NCI-H460 (cell line): ENCODE data around the gene JAK3. TPM values are rescaled to one million over a fixed set of nuclear protein-coding genes. Genes with fewer than 3 reads are reported as not detected.
"Not testable (repeated sequence)": the region's sequence is repeated elsewhere in the genome, so short reads cannot be mapped to it uniquely, and the experiment has no call there.

Experiments used
- DNase-seq: peaks from one replicate; pipeline ENCODE4 v3.0.0-alpha.2; 2016; ENCODE audit warnings: low read depth; ENCODE audit errors: extremely low read depth
- small RNA-seq, 2 experiments: library from RNA; depleted of rRNA; stranded (forward); fragments of <200 nt; gene quantifications; one replicate each; pipeline ENCODE3, GENCODE V24; 2014
- total RNA-seq: library from RNA; depleted of rRNA; stranded (reverse); fragments of >200 nt; shearing (Covaris generic); gene quantifications from 2 replicates; pipeline ENCODE4 v1.2.3, GENCODE V29; 2014; rRNA removed

The JAK3 gene
- total RNA-seq, 1 experiment from 2014 or later = 1.4 TPM

DNA sequence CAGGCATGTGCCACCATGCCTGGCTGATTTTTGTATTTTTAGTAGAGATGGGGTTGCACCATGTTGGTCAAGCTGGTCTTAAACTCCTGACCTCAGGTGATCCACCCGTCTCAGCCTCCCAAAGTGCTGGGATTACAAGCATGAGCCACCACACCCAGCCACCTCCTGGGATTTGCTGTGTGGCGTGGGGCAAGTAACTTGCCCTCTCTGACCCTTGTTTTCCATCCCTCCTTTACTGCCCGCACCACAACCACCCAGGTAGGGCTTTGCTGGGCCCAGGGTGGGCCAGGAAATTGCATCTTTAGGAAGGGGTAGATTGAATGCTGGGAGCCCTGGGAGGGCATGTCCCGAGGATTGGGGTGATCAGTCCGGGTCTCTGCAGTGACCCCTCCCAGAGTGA is 64.1 kb downstream of the JAK3 start:
- DNase-seq = not testable (repeated sequence)

DNA sequence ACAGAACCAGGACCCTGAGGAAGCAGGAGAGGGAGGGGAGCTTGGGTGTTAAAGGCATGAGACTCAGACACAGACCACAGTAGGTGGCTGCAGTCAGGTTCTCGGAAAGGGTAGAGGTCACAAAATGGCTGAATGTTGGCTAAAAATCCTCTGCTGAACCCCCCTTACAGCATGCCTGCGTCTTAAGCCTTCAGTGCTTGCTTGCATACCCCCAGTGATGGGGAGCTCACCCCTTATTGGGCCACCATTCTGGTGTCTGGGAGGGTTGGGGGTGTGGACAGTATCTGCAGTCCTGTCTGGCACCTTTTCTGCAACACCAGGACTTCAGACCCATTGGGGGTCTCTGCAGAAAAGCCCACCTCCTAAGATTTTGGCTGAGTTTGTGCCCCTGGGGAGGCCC is 67.0 kb downstream of the JAK3 start:
- DNase-seq = no peak

DNA sequence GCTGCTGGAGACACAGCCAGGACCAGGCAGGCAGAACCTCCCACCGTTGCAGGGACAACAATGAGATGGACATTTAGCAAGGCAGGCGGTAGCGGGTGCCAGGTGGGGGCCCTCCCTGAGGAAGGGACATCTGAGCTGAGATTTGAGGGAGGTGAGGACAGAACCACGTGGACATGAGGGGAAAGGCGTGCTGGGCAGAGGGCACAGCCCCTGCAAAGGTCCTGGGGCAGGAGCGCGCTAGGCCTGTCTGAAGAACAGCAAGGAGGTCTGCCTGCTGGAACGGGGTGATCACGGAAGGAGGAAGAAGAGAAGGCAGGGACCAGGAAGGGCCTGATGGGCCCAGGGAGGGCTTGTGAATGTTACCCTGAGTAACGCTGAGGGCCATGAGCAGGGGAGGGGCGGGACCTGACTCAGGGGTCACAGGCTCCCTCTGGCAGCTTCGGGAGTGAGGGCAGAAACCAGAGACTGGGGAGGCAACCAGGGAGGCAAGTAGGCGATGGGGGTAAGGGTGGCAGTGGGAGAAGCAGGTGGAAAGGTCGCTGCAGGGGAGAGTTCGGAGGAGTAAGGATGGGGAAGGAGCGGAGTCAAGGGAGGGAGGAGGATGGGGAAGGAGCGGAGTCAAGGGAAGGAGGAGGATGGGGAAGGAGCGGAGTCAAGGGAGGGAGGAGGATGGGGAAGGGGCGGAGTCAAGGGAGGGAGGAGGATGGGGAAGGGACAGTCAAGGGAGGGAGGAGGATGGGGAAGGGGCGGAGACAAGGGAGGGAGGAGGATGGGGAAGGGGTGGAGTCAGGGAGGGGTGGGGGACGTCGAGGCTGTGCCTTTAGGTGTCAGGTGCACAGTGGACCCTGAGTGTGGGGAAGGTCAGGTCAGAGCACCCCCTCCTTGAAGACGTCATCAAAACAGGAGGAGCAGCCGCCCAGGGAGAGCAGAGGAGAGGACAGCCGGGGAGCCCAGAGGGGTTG is 68.5 kb downstream of the JAK3 start:
- DNase-seq = peak; percentile 72

DNA sequence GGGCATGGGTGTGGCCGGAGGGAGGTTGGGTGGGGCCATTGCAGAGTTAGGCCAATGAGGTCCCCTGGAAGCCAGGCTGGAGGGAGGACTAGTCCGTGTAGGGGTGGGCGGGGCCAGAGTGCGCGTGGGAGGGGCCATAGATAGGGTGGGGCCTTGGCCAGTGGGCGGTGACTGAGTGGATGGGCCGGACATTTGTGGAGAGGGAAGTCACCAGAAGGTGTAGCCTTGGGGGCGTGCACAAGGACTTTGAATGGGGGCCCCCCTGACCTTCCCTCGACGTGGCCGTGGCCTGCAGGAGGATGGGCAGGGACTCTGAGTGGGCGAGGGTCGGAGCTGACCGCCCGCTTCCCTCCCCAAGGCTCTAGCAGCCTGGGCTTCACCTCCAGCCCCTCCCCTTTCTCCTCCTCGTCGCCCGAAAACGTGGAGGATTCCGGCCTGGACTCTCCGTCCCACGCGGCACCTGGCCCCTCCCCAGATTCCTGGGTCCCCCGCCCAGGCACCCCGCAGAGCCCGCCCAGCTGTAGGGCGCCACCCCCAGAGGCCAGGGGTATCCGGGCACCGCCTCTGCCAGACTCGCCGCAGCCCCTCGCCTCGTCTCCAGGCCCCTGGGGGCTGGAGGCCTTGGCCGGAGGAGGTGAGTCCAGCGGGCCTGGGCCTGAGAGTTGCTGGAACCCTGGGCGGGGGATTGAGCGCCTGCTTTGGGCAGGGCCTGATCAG is 69.4 kb downstream of the JAK3 start:
- peak; percentile 63 for DNase-seq

DNA sequence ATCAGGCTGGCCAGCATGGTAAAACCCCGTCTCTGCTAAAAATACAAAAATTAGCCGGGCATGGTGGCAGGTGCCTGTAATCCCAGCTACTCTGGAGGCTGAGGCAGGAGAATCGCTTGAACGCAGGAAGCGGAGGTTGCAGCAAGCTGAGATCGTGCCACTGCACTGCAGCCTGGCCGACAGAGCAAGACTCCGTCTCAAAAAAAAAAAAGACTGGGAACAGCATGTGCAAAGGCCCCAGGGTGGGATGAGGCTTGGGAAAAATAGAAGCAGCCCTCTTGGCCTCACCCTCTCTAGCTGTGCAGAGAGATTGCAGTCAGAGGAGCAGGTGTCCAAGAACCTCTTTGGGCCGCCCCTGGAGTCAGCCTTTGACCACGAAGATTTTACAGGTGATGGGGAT is 69.9 kb downstream of the JAK3 start:
- not testable (repeated sequence) for DNase-seq

DNA sequence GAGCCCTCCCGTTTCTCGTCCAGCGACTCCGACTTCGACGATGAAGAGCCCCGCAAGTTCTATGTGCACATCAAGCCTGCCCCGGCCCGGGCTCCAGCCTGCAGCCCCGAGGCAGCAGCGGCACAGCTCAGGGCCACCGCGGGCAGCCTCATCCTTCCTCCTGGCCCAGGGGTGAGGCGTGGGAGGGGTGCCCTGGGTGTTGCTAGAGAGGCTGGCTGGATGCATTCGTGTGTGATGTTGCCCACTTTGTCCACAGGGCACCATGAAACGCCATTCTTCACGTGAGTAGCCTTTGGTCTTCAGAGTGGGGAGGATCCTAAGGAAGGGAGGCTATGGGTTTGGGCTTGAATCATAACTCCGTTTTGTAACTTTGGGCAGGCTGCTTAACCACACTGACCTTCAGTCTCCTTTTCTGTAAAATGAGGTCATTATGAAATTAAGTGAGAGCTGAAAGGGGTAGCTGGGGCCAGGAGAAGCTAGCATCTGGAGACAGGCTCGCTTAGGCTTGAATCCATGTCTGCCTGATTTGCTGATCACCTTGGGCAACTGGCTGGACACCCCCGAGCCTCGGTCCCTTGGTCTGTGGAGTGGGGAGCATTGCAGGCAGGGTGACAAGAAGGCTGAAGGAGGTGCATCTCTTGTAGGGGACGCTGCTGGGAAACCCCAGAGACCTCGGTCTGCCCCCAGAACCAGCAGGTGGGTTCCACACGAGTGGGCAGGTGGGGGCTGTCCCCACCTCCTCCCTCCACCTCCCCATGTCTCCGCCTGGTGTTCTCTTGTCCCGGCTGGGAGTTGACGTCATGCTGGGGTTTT is 71.6 kb downstream of the JAK3 start:
- DNase-seq = no peak

DNA sequence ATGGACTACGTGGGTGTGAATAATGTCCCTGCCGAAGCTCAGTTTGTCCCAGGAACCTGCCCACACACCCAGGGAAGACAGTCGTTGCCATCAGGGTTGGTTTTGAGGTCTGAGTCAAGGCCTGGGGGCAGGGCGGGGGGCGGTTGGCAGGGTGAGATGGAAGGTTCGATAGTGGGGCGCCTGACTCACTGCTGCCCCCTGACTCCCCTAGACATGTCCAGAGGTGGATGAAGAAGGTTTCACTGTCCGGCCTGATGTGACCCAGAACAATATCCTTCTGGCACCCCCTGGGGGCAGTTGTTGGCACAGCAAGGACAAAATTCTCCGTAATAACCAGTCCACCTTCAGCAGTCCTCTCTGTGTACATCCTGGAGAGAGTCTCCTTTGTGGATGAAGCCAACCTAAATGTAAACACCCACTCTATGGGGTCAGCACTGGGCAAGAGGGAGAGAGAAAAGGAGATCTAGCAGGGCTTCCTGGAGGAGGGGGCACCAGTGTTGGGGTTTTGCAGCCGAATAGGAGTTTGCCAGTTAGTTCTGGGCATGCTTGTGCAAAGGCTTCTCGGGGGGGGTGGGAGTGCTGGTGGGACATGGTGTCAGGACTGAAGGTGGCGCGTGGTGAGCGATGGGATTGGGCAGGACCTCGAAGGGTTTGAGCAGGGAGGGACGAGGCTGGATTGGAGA is 72.4 kb downstream of the JAK3 start:
- DNase-seq = peak; percentile 56

Small RNA genes within 50 kb of the gene (small RNA-seq; reads per million reads assigned to genes)
- gene SNORA68 = 0 reads per million in 2 experiments

Other genes starting within 250 kb of the JAK3 start
- 0.69 and 0.84 TPM in 2 replicates for gene UNC13A, start 159.6 kb downstream of the JAK3 start, total RNA-seq
- 10.4 and 10.5 TPM in 2 replicates for gene MAP1S, start 128.5 kb downstream of the JAK3 start, total RNA-seq
- 4.1 and 4.6 TPM in 2 replicates for gene FCHO1, start 96.5 kb downstream of the JAK3 start, total RNA-seq
- 0.05 TPM in 1 of 2 replicates, not detected in the other for gene B3GNT3, start 52.8 kb downstream of the JAK3 start, total RNA-seq
- not detected in 2 replicates for gene INSL3, start 26.5 kb downstream of the JAK3 start, total RNA-seq
- 1,987 and 2,181 TPM in 2 replicates for gene RPL18A, start 11.9 kb upstream of the JAK3 start, total RNA-seq
- gene SLC5A5, start 24.0 kb upstream of the JAK3 start, total RNA-seq = 0.02 TPM in 1 of 2 replicates, not detected in the other
- 32.3 and 45.4 TPM in 2 replicates for gene CCDC124, start 85.0 kb upstream of the JAK3 start, total RNA-seq
- 0.10 TPM in 1 of 2 replicates, not detected in the other for gene KCNN1, start 119.1 kb upstream of the JAK3 start, total RNA-seq
- gene ARRDC2, start 160.2 kb upstream of the JAK3 start, total RNA-seq = 94.3 and 95.4 TPM in 2 replicates
- not detected in 2 replicates for gene IL12RB1, start 239.0 kb upstream of the JAK3 start, total RNA-seq
- 2.1 and 3.0 TPM in 2 replicates for gene MAST3, start 249.8 kb upstream of the JAK3 start, total RNA-seq